ENCODE results near the gene SNTB2. TPM values are rescaled to one million over a fixed set of nuclear protein-coding genes. Genes with fewer than 3 reads are reported as not detected.
A peak's percentile ranks its signal among the peaks of the same experiment; 100 is the strongest.

Gene SNTB2
- total and polyA plus RNA-seq, 10 of the 15 experiments (the other 5 are each of a cell fraction or from before 2014, with no cell fraction given): 1.2 to 15.7 (median 5.0) TPM

DNA sequence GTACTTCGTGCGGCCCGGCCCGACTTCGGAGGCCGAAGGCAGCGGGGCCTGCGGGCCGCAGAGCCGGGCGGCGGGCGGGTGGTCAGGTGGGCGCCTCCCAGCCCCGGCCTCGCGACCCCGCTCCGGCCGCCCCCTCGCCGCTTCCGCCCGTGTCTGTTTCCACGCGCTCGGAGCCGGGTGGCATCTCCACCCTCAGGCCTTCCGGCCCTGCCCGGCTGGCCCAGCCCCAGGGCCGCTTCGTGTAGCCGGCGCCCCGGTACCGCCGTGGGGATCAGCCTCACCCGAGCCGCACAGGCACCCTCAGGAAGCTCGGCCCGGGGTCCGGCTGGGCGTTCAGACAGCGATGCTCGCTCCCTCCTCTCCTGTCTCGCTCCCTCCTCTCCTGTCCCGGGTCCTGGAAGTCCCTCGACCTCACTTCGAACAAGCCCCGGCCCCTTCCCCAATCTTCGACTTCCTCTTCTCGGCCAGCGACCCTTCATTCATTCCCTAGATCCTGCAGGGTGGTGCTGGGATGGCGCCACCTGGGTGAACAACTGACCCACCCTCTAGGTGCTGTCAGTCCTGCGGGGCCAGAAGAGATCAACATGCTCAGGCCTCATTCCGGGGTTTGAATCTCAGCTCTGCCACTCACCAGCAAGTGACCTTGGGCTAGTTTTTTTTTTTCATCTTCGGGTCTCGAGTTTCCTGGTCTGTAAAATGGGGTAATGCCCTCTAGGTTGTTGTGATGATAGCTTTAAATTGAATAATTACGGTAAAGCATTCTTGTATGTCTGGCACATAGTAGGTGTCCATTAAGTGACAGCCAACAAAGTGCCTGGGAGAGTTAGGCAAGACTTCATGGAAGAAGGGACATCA is 124.8 kb downstream of the SNTB2 start (continued):
- TF ChIP-seq, protein P1, sequence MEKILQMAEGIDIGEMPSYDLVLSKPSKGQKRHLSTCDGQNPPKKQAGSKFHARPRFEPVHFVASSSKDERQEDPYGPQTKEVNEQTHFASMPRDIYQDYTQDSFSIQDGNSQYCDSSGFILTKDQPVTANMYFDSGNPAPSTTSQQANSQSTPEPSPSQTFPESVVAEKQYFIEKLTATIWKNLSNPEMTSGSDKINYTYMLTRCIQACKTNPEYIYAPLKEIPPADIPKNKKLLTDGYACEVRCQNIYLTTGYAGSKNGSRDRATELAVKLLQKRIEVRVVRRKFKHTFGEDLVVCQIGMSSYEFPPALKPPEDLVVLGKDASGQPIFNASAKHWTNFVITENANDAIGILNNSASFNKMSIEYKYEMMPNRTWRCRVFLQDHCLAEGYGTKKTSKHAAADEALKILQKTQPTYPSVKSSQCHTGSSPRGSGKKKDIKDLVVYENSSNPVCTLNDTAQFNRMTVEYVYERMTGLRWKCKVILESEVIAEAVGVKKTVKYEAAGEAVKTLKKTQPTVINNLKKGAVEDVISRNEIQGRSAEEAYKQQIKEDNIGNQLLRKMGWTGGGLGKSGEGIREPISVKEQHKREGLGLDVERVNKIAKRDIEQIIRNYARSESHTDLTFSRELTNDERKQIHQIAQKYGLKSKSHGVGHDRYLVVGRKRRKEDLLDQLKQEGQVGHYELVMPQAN (conservative IDR thresholded peaks at IDR 0.05): peak; percentile 54; the same call in 1 of the 2 replicates
- TF ChIP-seq ZNF622 (IDR thresholded peaks at IDR 0.05) (no peak), JUNB (IDR thresholded peaks at IDR 0.05) (no peak), SIN3A (IDR thresholded peaks at IDR 0.05; ENCODE audit: low read depth, low read length) (no peak; the same call in 1 of the 2 replicates), ATF7 (IDR thresholded peaks at IDR 0.05; ENCODE audit: low read depth) (no peak), FOXM1 (IDR thresholded peaks at IDR 0.05; ENCODE audit: low read depth, low read length) (no peak), CHD2 (IDR thresholded peaks at IDR 0.05; ENCODE audit: borderline replicate concordance, low read depth, low read length) (no peak), HCFC1 (IDR thresholded peaks at IDR 0.05; ENCODE audit: low read length) (no peak), IKZF2 (IDR thresholded peaks at IDR 0.05) (no peak), MEF2A (IDR thresholded peaks at IDR 0.05; ENCODE audit: insufficient read depth, low read depth, low read length) (no peak), CEBPB (IDR thresholded peaks at IDR 0.05; ENCODE audit: borderline replicate concordance in 1 of 2, low read depth in 2 of 2, low read length in 2 of 2) (no peak), YY1 (IDR thresholded peaks at IDR 0.05; ENCODE audit: low read depth, low read length) (no peak)
- TF ChIP-seq, protein P2, sequence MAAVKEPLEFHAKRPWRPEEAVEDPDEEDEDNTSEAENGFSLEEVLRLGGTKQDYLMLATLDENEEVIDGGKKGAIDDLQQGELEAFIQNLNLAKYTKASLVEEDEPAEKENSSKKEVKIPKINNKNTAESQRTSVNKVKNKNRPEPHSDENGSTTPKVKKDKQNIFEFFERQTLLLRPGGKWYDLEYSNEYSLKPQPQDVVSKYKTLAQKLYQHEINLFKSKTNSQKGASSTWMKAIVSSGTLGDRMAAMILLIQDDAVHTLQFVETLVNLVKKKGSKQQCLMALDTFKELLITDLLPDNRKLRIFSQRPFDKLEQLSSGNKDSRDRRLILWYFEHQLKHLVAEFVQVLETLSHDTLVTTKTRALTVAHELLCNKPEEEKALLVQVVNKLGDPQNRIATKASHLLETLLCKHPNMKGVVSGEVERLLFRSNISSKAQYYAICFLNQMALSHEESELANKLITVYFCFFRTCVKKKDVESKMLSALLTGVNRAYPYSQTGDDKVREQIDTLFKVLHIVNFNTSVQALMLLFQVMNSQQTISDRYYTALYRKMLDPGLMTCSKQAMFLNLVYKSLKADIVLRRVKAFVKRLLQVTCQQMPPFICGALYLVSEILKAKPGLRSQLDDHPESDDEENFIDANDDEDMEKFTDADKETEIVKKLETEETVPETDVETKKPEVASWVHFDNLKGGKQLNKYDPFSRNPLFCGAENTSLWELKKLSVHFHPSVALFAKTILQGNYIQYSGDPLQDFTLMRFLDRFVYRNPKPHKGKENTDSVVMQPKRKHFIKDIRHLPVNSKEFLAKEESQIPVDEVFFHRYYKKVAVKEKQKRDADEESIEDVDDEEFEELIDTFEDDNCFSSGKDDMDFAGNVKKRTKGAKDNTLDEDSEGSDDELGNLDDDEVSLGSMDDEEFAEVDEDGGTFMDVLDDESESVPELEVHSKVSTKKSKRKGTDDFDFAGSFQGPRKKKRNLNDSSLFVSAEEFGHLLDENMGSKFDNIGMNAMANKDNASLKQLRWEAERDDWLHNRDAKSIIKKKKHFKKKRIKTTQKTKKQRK (IDR thresholded peaks at IDR 0.05; ENCODE audit: low read depth, low read length): no peak
- TF ChIP-seq, protein P3, sequence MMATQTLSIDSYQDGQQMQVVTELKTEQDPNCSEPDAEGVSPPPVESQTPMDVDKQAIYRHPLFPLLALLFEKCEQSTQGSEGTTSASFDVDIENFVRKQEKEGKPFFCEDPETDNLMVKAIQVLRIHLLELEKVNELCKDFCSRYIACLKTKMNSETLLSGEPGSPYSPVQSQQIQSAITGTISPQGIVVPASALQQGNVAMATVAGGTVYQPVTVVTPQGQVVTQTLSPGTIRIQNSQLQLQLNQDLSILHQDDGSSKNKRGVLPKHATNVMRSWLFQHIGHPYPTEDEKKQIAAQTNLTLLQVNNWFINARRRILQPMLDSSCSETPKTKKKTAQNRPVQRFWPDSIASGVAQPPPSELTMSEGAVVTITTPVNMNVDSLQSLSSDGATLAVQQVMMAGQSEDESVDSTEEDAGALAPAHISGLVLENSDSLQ (IDR thresholded peaks at IDR 0.05): peak; percentile 46
- TF ChIP-seq, protein P4, sequence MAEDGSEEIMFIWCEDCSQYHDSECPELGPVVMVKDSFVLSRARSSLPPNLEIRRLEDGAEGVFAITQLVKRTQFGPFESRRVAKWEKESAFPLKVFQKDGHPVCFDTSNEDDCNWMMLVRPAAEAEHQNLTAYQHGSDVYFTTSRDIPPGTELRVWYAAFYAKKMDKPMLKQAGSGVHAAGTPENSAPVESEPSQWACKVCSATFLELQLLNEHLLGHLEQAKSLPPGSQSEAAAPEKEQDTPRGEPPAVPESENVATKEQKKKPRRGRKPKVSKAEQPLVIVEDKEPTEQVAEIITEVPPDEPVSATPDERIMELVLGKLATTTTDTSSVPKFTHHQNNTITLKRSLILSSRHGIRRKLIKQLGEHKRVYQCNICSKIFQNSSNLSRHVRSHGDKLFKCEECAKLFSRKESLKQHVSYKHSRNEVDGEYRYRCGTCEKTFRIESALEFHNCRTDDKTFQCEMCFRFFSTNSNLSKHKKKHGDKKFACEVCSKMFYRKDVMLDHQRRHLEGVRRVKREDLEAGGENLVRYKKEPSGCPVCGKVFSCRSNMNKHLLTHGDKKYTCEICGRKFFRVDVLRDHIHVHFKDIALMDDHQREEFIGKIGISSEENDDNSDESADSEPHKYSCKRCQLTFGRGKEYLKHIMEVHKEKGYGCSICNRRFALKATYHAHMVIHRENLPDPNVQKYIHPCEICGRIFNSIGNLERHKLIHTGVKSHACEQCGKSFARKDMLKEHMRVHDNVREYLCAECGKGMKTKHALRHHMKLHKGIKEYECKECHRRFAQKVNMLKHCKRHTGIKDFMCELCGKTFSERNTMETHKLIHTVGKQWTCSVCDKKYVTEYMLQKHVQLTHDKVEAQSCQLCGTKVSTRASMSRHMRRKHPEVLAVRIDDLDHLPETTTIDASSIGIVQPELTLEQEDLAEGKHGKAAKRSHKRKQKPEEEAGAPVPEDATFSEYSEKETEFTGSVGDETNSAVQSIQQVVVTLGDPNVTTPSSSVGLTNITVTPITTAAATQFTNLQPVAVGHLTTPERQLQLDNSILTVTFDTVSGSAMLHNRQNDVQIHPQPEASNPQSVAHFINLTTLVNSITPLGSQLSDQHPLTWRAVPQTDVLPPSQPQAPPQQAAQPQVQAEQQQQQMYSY (CRISPR knock-in tag; IDR thresholded peaks at IDR 0.05): no peak
- TF ChIP-seq, protein P5, sequence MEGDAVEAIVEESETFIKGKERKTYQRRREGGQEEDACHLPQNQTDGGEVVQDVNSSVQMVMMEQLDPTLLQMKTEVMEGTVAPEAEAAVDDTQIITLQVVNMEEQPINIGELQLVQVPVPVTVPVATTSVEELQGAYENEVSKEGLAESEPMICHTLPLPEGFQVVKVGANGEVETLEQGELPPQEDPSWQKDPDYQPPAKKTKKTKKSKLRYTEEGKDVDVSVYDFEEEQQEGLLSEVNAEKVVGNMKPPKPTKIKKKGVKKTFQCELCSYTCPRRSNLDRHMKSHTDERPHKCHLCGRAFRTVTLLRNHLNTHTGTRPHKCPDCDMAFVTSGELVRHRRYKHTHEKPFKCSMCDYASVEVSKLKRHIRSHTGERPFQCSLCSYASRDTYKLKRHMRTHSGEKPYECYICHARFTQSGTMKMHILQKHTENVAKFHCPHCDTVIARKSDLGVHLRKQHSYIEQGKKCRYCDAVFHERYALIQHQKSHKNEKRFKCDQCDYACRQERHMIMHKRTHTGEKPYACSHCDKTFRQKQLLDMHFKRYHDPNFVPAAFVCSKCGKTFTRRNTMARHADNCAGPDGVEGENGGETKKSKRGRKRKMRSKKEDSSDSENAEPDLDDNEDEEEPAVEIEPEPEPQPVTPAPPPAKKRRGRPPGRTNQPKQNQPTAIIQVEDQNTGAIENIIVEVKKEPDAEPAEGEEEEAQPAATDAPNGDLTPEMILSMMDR (IDR thresholded peaks at IDR 0.05 in 2 of 3, conservative IDR thresholded peaks at IDR 0.05 in 1 of 3; ENCODE audit: control insufficient read depth in 2 of 3, extremely low read depth in 1 of 3, insufficient read depth in 1 of 3, low read depth in 3 of 3, low read length in 3 of 3): peak in 1 of 3 experiments; percentile 13; a peak in 2 of 6 replicates
